Skin of body (tissue), 2 donors: ENCODE results near the gene ATAD3B. TPM values are rescaled to one million over a fixed set of nuclear protein-coding genes. Genes with fewer than 3 reads are reported as not detected.
"Not testable (repeated sequence)": the region's sequence is repeated elsewhere in the genome, so short reads cannot be mapped to it uniquely, and the experiment has no call there.

Source experiments
- DNase-seq: peaks from one replicate; lab custom pipeline; 2025; lab: John Stamatoyannopoulos, UW
- total RNA-seq: library from RNA; depleted of rRNA; stranded (reverse); fragments of >200 nt; gene quantifications from one replicate; pipeline ENCODE4 v1.2.3, GENCODE V29; 2014

The ATAD3B gene
- total RNA-seq, 1 donor from 2014 or later = 16.7 TPM

DNA sequence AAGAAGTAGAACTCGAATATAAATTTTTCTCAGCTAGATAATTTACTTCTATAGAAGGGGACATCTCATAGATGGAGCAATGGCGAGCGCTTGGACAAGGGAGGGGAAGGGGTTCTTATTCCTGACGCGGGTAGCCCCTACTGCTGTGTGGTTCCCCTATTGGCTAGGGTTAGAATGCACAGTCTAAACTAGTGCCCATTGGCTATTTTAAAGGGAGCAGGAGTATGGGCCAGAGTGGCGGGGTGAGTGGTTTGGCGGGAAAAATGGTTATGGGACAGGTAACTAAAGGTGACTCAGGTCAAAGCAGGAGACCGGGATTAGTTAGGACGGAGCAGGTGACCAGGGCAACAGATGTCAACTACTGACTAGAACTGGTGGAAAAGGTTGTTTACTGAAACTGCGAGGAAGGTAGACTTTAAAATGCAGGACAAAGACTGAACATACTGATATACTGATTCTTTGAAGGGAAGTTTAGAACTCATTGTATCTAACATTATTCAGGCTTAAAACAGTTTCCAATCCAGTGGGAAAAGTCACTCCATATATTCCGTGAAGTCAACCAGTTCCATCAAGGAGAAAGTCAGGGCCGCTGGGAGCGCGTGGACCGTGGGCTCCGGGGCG, 39.5 kb downstream of the ATAD3B start:
- DNase-seq = no peak

DNA sequence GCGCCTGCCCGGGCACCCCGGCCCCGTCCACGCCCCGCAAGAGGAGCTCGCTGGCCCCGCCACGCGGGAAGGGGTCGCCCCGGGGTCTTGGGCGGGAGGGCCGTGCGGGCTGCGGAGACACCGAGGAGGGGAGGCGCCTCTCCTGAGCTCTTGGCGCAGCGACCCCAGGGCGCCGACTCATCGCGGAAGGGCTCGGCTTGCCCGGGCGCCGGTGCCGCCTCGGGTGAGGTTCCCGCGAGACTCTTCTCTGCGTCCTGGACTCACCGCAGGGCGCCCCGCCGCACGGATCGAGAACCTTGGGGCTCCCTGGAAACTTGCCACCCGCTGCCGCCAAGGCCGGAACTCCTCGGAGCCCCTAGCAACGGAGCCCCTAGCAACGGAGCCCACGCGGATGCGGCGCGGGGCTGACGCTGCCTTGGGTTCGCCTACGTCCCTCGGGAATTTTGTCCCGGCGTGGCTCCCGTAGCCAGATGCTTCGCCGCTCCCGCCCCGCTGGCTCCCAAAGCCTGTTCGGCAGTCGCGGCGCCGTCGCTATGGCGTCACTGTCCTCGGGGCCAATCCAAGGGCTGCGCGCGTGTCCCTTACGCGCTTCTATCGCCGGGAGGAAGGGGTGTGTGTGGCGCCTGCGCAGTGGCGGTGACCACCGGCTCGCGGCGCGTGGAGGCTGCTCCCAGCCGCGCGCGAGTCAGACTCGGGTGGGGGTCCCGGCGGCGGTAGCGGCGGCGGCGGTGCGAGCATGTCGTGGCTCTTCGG, 40.1 kb downstream of the ATAD3B start, which contains the start of gene ATAD3A:
ATAD3A (plus strand) TSS at position 630 of the 753 bp plus-strand sequence; CDS start at position 737, 107 bp downstream.
- peak; percentile 96 for DNase-seq

DNA sequence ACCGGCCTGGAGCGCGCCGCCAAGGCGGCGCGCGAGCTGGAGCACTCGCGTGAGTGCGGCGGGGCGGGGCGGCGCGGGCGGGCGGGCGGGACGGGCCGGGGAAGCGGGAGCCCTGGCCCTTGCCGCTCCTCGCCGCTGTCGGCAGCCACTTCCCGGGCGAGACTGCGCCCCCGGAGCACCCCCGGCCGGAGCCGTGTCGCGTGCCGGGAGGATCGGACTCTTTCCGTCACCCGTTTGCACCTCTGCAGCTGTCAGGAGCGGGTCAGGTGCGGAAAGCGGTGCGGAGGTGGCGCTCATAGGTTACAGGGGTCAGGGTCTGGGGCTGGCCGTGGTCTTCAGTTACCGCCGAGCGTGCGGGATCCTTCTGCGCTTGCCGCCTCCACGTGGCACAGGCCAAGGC, 40.9 kb downstream of the ATAD3B start:
- DNase-seq = not testable (repeated sequence)

DNA sequence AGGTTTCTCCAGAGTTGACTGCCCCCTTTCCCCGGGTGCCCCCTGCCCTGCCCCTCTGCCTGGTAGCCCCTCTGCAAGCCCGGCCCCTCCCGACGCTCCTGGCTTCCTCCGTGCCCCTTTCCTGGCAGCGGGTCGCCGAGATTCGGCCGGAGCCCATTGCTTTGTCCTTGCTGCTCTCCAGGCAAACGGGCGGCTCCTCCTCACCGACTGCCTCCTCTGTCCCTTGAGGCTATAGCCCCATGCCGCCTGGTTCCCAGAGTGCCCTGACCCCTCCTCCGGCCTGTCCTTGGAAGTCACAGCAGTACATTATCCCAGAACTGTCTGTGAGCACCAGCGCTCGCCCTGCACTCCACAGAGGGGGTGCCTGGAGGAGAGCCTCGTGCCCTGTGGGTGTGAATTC, 42.1 kb downstream of the ATAD3B start:
- DNase-seq = not testable (repeated sequence)

DNA sequence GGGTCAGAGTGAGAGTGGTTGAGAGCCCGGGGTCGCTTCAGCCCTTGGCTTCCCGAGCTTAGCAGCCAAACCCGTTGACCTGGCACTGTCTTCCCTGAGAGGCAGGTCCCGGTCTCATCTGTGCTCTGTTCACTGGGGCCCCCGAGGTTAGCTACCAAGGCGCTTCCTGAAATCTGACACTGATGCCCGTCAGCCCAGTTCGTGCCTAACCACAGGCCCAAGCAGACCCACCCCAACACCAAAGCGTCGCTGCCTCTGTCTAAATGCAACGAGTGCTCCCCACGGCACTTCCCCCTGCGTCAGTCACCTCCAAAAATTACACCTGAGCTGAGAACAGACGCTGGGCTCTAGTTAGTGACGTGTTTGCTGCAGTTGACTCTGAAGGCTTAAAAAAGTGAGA, 42.8 kb downstream of the ATAD3B start:
- not testable (repeated sequence) for DNase-seq

DNA sequence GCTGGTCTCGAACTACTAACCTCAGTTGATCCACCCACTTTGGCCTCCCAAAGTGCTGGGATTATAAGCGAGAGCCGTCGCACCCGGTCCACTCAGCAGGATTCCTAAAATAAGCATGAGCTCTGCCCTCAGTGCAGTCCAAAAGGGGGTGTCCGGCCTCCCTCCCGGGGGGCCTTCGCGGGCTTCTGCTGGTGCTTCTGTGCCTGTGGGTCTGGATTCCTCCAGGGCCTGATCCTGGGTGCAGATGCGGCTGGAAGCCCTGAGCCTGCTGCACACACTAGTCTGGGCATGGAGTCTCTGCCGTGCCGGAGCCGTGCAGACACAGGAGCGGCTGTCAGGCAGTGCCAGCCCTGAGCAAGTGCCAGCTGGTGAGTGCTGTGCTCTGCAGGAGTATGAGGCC, 45.4 kb downstream of the ATAD3B start:
- not testable (repeated sequence) for DNase-seq

DNA sequence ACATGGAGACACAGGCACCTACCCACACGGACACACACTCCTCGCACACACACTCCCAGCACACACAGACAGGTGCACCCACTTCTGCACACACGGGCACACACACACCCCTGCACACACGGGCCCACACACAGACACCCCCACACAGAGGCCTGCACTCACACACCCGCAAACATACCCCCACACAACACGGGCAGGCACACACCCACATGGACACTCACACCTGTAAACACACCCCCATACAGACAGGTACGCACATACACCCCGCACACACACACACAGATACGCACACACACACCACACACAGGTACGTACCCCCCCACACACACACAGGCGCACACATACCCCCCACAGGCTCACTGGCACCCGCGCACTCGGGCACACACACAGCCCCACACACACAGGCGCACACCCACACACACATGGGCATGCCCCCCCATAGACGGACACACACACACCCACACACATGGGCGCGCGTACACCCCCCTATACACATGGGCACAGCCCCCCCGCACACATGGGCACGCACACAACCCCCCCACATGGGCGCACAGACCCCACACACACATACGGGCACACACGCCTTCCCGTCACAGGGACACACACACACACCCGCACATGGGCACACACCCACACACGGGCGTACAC, 46.5 kb downstream of the ATAD3B start:
- no peak for DNase-seq

DNA sequence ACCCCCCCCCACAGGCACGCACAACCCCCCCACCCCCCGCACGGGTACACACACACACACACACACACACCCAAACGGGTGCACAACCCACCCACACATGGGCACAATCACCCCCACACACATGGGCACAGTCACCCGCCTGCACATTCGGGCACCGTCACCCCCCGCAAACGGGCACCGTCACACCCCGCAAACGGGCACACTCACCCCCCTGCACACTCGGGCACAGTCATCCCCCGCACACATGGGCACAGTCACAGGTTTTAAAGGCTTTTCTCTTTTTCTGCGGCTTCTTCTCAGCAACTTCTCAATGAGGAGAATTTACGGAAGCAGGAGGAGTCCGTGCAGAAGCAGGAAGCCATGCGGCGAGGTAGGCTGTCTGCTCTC, 47.0 kb downstream of the ATAD3B start:
- DNase-seq = not testable (repeated sequence)

DNA sequence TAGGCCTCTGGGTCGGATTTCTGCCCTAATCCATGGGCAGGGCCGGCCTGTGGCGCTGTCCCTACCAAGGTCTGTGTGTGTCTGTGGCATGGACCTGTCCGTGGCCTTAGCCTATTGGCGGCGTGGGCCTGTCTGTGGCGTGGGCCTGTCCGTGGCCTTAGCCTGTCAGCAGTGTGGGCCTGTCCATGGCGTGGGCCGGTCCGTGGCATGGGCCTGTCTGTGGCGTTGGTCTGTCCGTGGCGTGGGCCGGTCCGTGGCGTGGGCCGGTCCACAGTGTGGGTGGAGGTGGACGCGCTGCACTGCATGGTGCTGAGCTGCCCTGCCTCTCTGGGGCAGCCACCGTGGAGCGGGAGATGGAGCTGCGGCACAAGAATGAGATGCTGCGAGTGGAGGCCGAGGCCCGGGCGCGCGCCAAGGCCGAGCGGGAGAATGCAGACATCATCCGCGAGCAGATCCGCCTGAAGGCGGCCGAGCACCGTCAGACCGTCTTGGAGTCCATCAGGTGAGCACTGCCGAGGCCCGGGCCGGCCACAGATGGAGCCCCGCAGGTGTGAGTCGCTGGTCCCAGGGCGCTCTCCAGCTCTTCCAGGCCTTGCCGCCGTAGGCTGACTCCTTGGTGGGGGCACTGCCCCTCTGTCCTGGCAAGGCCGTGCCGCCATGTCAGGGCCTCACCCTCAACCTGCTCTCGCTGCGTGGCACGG, 48.4 kb downstream of the ATAD3B start:
- DNase-seq = not testable (repeated sequence)

DNA sequence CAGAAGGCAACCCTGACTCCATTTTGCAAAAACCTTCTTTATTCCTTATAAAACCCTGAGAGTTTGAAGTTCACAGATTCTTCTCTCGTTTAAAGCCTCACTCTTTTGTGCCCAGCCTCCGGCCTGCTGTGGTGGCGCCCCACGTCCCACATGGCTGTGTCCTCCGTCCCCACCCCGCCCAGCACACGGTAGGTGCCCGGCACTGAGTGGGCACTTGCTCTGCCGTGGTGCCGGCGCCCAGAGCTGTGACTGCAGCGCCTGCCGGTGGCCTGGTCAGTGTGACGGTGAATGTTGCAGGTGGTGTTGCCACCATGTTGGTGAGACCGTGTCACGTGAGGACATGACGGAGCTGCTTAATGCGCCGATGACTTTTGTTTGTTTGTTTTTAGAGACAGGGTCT, 49.8 kb downstream of the ATAD3B start:
- DNase-seq = no peak

DNA sequence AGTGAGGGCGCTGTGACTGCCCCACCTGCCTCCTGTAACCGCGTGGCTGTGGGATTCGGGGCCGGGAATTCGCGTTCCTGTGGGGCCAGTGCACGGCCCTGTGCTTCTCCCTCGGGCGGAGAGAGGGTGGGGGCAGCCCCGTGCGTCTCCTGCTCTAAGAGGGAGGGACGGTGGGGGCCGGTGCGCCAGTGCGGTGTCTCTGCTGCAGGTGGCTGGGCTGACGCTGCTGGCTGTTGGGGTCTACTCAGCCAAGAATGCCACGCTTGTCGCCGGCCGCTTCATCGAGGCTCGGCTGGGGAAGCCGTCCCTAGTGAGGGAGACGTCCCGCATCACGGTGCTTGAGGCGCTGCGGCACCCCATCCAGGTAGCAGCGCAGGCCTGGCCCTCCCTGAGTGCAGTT, 51.0 kb downstream of the ATAD3B start:
- not testable (repeated sequence) for DNase-seq

DNA sequence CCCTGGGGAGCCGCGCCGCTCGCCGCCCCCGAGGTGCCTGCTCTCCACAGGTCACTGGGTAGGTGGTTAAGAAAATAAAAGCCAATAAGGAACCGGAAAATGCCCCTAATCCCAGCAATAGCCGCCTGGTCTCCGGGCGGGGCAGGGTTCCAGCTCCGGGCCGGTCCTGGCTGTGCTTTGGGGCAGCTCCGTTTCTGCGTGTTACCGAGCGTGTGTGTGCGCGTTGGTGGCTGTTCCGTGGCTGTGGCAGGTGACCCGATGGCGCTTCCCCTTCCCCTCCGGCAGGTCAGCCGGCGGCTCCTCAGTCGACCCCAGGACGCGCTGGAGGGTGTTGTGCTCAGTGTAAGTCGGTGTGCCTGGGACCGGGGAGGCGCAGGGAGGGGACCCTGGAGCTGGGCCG, 51.7 kb downstream of the ATAD3B start:
- DNase-seq = not testable (repeated sequence)

DNA sequence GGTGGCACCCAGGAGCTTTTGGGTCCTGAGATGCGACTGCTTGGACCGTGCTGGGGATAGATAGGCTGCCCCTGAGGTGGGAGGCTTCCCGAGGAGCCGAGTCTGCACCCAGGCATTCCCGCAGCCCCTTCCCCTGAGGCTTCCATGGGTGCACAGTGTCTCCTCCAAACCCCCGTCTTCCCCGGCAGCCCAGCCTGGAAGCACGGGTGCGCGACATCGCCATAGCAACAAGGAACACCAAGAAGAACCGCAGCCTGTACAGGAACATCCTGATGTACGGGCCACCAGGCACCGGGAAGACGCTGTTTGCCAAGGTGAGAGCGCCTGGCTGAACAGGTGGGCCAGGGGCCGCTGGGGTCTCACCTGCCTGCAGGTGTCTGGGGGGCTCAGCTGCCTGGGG, 52.1 kb downstream of the ATAD3B start:
- DNase-seq = not testable (repeated sequence)

DNA sequence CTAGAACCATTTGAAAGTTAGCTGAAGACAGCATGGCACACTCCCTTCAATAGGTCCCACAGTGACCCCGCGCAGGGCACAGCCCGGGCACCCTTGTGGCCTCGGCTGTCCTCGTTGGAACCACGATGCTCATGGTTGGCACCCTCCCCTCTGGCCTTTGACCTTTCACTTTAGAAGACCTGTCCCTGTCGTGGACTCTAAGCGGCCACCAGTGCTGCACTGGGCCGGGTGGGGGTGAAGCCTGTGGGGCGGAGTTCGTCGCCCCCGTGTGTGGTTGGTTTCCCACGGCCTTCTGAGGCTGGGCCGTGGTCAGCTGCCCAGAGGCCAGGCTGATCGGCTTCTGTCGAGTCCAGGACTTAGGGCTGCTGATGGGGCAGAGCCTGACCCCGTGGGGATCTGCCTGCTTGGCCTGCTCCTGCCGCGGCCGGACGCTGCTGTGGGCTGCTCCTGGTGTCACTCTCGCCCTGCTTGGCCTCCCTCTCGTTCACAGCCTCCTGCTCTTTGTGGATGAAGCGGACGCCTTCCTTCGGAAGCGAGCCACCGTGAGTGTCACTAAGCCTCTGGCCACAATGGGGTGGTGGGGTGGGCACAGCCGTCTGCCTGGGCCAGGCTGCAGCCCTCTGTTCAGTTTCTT, 53.3 kb downstream of the ATAD3B start:
- DNase-seq = not testable (repeated sequence)

DNA sequence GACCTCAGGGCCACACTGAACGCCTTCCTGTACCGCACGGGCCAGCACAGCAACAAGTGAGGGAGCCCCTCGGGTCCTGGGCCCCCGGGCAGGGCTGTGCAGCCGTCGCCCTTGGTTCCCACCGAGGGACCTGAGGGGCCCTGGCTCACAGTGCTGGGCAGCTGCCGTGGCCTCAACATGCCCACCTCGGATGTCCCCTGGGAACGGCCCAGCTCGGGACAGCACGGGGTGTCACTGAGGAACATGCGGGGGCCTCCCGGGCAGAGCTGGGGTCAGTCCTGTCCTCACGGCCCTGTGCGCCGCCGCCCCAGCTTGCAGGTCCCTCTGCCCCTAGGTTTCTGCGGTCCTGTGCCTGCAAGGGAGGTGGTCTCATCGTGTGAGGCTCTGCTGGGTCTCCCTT, 54.9 kb downstream of the ATAD3B start:
- DNase-seq = not testable (repeated sequence)

DNA sequence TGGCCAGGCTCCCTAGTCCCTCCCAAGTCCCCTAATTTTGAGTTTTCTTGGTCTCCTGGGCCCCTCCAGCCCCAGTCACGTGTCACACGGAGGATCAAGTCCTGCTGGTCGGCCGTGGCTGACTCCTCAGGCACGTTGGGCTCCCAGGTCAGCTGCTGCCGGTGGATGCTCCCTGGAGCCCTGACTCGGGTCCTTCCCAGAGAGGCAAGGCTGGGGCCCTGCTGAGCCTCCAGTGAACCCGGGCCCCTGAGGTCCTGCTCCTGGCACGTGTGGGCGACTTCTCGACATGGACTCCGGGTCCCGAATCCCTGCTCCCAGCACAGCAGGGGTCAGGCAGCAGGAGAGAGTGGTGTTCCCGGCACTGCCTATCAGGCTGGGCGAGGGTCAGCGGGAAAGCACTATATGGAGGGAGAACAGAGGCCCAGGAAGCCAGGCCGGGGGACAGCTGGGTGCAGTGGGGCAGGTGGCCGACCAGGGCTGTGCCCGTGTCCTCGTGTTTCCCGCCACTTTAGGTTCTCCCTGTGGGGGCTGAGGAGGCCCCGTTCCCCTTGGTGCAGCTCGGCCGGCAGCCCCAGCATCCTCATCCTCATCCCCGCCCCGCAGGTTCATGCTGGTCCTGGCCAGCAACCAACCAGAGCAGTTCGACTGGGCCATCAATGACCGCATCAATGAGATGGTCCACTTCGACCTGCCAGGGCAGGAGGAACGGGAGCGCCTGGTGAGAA, 55.7 kb downstream of the ATAD3B start:
- DNase-seq = no peak

DNA sequence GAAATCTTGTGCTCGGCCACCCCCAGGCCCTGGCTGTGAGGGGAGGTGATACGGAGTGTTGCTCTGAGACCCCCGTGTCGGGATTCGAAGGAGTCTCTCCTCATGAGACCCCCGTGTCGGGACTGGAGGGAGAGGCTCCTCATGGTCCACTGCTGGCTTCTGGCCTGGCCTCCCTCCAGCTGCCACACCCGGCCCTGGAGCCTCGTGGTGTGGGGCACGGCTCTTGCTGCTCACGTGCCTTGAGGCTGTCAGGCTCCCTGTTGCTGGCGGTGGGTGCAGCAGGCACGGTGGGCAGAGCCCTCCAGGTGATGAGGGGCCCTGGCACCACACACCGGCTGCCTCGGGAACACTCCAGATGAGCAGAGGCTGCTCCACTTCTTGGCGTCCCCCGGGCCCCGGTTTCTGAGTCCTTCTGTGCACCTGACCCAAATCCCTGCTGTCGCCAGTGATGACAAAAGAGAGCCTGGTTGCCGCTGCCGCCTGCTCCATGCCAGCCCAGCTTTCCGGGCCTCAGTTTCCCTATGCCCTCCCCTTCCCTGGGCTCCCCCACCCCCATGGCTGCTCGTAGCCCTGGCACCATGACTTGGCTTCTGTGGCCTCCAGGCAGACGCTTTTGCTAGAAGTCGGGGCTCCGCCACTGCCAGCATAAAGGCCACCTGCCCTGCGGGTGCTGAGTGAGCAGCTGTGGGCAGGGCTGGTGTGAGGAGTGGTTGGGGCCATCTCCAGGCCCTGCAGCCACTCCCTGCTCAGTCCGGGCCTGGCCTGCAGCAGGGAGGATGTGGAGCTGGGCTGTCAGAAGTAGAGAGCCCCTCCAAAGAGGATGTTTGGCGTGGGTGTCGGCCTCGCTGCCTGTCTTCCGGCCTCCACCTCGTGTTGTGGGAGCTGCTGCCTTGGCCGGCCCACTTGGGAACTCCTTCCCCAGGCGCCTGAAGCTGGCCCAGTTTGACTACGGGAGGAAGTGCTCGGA, 57.0 kb downstream of the ATAD3B start:
- DNase-seq = no peak

DNA sequence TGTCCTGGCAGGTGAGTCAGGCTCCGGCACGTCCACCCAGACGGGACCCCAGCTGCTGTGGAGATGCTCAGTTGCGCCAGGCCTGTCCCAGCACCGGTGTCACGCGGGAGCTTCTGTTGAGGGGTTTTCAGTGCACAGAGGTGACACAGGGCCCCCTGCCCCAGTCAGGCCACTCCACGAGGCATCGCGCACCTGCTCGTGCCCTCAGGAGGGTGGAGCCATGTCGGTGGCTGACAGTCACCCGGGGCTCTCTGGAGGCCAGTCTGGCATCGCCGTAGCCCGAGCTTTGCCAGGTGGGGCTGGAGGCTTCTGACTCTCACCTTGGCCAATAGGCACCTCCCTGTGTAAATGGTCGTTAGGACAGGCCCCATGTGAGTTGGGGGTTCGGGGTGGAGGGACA, 57.8 kb downstream of the ATAD3B start:
- no peak for DNase-seq

DNA sequence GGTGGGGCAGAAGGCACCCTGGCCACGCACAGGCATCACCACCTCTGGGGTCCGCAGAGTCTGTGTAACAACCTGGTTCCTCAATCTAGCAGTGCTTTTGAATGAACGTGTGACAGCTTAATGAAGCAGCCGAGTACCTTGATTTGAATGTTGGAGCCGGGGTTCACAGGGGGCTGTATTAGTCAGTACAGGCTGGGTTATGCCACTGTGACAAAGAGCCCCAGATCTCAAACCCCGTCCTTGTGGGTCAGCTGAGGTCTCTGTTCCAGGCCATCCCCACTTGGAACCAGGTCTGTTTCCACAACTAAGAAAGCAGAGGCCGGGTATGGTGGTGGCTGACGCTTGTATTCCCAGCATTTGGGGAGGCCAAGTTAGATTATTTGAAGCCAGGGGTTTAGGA, 58.4 kb downstream of the ATAD3B start:
- no peak for DNase-seq
